ENCODE results near the gene TNS3. TPM values are rescaled to one million over a fixed set of nuclear protein-coding genes. Genes with fewer than 3 reads are reported as not detected.

TNS3 gene
- total RNA-seq, 1 experiment from 2014 or later = 9.5 TPM

DNA sequence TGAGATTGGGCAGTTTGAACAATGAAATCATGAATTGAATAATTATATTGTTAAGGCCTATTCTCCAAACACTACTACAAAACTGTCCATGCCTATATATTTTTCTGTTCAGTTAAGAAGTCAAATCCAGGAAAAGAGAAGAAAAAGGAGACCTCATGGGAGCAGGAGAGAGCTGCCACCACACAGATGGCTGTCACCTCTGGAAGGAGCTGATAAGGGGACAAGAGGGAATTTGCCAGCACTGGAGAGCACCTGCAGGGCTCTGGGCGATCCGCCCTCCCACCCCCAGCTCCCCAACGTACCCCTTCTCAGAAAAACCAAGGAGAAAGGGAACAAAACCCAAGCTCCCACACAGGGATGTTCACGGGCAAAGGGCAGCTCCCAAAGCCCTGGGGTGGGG is 227.8 kb downstream of the TNS3 start:
- no peak for DNase-seq
- Mint-ChIP-seq H3K36me3 (ENCODE audit: insufficient read depth in 1 of 3, low read depth in 3 of 3) (no peaks in the 10 kb centered on the region), H3K4me3 (no peak overlapping the region), H3K27ac (no peak overlapping the region), H3K9me3 (no peaks in the 10 kb centered on the region), H3K4me1 (peaks cover 5 to 11% of the 10 kb centered on the region in 2 experiments), H3K27me3 (ENCODE audit: low read depth) (no peaks in the 10 kb centered on the region)
- Histone ChIP-seq H3K18ac (ENCODE audit: insufficient read length, low read depth, low read length) (no peak overlapping the region), H3K9ac (ENCODE audit: extremely low read depth, insufficient read length, low read length) (no peak overlapping the region), H4K5ac (ENCODE audit: insufficient read length, low read depth, low read length) (no peak overlapping the region), H3K79me1 (ENCODE audit: insufficient read depth, low read depth, low read length, poor library complexity, severe bottlenecking) (no peaks in the 10 kb centered on the region), H2BK5ac (ENCODE audit: insufficient read length, low read length) (no peak overlapping the region), H4K91ac (ENCODE audit: insufficient read length, low read depth, low read length) (no peak overlapping the region), H3K27ac (ENCODE audit: insufficient read length, low read depth, low read length) (no peak overlapping the region), H4K8ac (replicated peaks; ENCODE audit: insufficient read length, low read depth, low read length) (no peak overlapping the region), H4K20me1 (ENCODE audit: control insufficient read depth, insufficient read depth, insufficient read length) (no peaks in the 10 kb centered on the region), H3K9me3 (ENCODE audit: control insufficient read depth, low read depth, low read length) (no peaks in the 10 kb centered on the region), H2BK12ac (ENCODE audit: insufficient read length, low read depth, low read length) (no peak overlapping the region), H2BK120ac (ENCODE audit: low read depth, low read length, poor library complexity, severe bottlenecking) (no peak overlapping the region), H3K23me2 (ENCODE audit: insufficient read length, low read depth, low read length, poor library complexity, severe bottlenecking) (no peaks in the 10 kb centered on the region), H3T11ph (ENCODE audit: low read length) (no peak overlapping the region), H3K27me3 (ENCODE audit: insufficient read depth, low read length) (no peaks in the 10 kb centered on the region), H2BK15ac (ENCODE audit: low read depth, low read length) (no peak overlapping the region), H3K14ac (ENCODE audit: insufficient read depth, low read length) (no peak overlapping the region), H2BK20ac (ENCODE audit: low read depth, low read length, poor library complexity, severe bottlenecking) (no peak overlapping the region), H3K79me2 (ENCODE audit: insufficient read depth, low read length) (no peaks in the 10 kb centered on the region), H2AFZ (ENCODE audit: low read length) (no peak overlapping the region), H3K56ac (ENCODE audit: insufficient read length, low read depth, low read length) (no peak overlapping the region), H3K4me2 (ENCODE audit: insufficient read depth, insufficient read length, low read length) (no peak overlapping the region), H3K4ac (ENCODE audit: low read depth, low read length) (no peak overlapping the region), H2AK5ac (ENCODE audit: insufficient read length, low read length) (no peak overlapping the region), H3K4me1 (ENCODE audit: insufficient read depth, low read length) (no peaks in the 10 kb centered on the region), H3K23ac (ENCODE audit: insufficient read length, low read depth, low read length) (no peak overlapping the region)
- WGBS (ENCODE audit: extremely low coverage, insufficient read length, low lambda C conversion rate) = no CpG with 5 or more reads among the region's 4 CpGs
- TF ChIP-seq, protein P1, sequence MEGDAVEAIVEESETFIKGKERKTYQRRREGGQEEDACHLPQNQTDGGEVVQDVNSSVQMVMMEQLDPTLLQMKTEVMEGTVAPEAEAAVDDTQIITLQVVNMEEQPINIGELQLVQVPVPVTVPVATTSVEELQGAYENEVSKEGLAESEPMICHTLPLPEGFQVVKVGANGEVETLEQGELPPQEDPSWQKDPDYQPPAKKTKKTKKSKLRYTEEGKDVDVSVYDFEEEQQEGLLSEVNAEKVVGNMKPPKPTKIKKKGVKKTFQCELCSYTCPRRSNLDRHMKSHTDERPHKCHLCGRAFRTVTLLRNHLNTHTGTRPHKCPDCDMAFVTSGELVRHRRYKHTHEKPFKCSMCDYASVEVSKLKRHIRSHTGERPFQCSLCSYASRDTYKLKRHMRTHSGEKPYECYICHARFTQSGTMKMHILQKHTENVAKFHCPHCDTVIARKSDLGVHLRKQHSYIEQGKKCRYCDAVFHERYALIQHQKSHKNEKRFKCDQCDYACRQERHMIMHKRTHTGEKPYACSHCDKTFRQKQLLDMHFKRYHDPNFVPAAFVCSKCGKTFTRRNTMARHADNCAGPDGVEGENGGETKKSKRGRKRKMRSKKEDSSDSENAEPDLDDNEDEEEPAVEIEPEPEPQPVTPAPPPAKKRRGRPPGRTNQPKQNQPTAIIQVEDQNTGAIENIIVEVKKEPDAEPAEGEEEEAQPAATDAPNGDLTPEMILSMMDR (conservative IDR thresholded peaks at IDR 0.05) = no peak
